ENCODE data around the gene ZNF212.

ZNF212 gene

GRCh38 chr7:149294634-149295480 lies 55.4 kb downstream of the ZNF212 start:
- Mint-ChIP-seq H3K36me3 (no peaks in the 10 kb centered on the region), H3K4me3 (no peak overlapping the region), H3K27me3 (no peaks in the 10 kb centered on the region), H3K9me3 (ENCODE audit: low read depth) (no peaks in the 10 kb centered on the region), H3K27ac (no peak overlapping the region), H3K4me1 (ENCODE audit: low read depth) (peaks cover 7% of the 10 kb centered on the region)

- no peaks in the 10 kb centered on the region for H3K36me3 Mint-ChIP-seq
- H3K4me1 Mint-ChIP-seq (ENCODE audit: low read depth) = peaks cover 7% of the 10 kb centered on the region
- H3K9me3 Mint-ChIP-seq (ENCODE audit: low read depth) = no peaks in the 10 kb centered on the region
- H3K27me3 Mint-ChIP-seq = no peaks in the 10 kb centered on the region
- no peak overlapping the region for H3K4me3 Mint-ChIP-seq
- no peak overlapping the region for H3K27ac Mint-ChIP-seq
Observed at GRCh38 chr7:149295481-149295850, 56.0 kb downstream of the ZNF212 start.

- Mint-ChIP-seq H3K4me3 (no peak overlapping the region), H3K27ac (no peak overlapping the region), H3K36me3 (no peaks in the 10 kb centered on the region), H3K9me3 (ENCODE audit: low read depth) (no peaks in the 10 kb centered on the region), H3K4me1 (ENCODE audit: low read depth) (peaks cover 4% of the 10 kb centered on the region), H3K27me3 (no peaks in the 10 kb centered on the region)
Observed at GRCh38 chr7:149296368-149296767, 56.9 kb downstream of the ZNF212 start.

GRCh38 chr7:149297034-149297755 lies 57.7 kb downstream of the ZNF212 start:
- H3K27ac Mint-ChIP-seq = peak overlapping the region; percentile 86
- no peaks in the 10 kb centered on the region for H3K9me3 Mint-ChIP-seq (ENCODE audit: low read depth)
- H3K36me3 Mint-ChIP-seq = no peaks in the 10 kb centered on the region
- H3K4me1 Mint-ChIP-seq (ENCODE audit: low read depth) = peaks cover 4% of the 10 kb centered on the region
- no peaks in the 10 kb centered on the region for H3K27me3 Mint-ChIP-seq
- H3K4me3 Mint-ChIP-seq = no peak overlapping the region

- Mint-ChIP-seq H3K27ac (no peak overlapping the region), H3K4me3 (no peak overlapping the region), H3K27me3 (no peaks in the 10 kb centered on the region), H3K36me3 (no peaks in the 10 kb centered on the region), H3K9me3 (ENCODE audit: low read depth) (no peaks in the 10 kb centered on the region), H3K4me1 (ENCODE audit: low read depth) (peaks cover 4% of the 10 kb centered on the region)
Observed at GRCh38 chr7:149300620-149301285, 61.3 kb downstream of the ZNF212 start.

GRCh38 chr7:149302222-149302621 lies 62.8 kb downstream of the ZNF212 start:
- Mint-ChIP-seq H3K9me3 (ENCODE audit: low read depth) (no peaks in the 10 kb centered on the region), H3K36me3 (no peaks in the 10 kb centered on the region), H3K27me3 (no peaks in the 10 kb centered on the region), H3K27ac (no peak overlapping the region), H3K4me3 (no peak overlapping the region), H3K4me1 (ENCODE audit: low read depth) (no peaks in the 10 kb centered on the region)

- Mint-ChIP-seq H3K4me3 (no peak overlapping the region), H3K9me3 (ENCODE audit: low read depth) (no peaks in the 10 kb centered on the region), H3K27me3 (no peaks in the 10 kb centered on the region), H3K36me3 (no peaks in the 10 kb centered on the region), H3K27ac (no peak overlapping the region), H3K4me1 (ENCODE audit: low read depth) (no peaks in the 10 kb centered on the region)
Observed at GRCh38 chr7:149302865-149303264, 63.4 kb downstream of the ZNF212 start.

- no peaks in the 10 kb centered on the region for H3K27me3 Mint-ChIP-seq
- no peak overlapping the region for H3K27ac Mint-ChIP-seq
- H3K4me3 Mint-ChIP-seq = no peak overlapping the region
- H3K9me3 Mint-ChIP-seq (ENCODE audit: low read depth) = no peaks in the 10 kb centered on the region
- no peaks in the 10 kb centered on the region for H3K36me3 Mint-ChIP-seq
- H3K4me1 Mint-ChIP-seq (ENCODE audit: low read depth) = no peaks in the 10 kb centered on the region
Observed at GRCh38 chr7:149304006-149304405, 64.6 kb downstream of the ZNF212 start.

Measured in activated naive CD8-positive, alpha-beta T cell (primary cell).